GM11168 (cell line): ENCODE results near the gene PRKG1.

Experiments used
- in situ Hi-C: fragments of 300-500 bp; cut with MboI; formaldehyde crosslinking; loops from one replicate; pipeline ENCODE4 v1.12.0; 2022; ENCODE audit warnings: low sequenced_read_pairs; ENCODE audit not compliant: unreplicated experiment

The PRKG1 gene

DNA sequence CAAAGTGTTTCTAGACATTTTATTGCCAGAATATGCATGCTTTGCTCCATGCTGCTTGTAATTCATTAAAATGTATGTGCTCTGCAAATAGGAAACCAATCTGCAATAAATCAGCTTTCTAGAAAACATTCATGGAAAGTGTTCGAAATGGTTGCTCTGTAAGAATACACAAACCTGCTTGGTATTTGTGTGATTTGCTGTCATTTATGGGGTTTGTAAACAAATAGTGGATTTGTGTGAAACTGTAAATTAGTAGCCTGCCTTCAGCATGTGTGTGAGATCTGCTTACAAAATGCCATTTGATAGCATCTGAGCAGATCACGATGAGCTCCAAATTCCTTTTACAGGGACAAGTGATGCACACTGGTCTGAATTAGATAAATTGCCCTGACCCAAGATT is 844.2 kb downstream of the PRKG1 start:
- in situ Hi-C loops = no loop called here

GRCh38 chr10:51918884-51919325 is 844.6 kb downstream of the PRKG1 start:
- in situ Hi-C loops = no loop called here

- in situ Hi-C loops = no loop called here
These were observed 846.4 kb downstream of the PRKG1 start for GRCh38 chr10:51920672-51921071.

- in situ Hi-C loops = no loop called here
These were observed 850.1 kb downstream of the PRKG1 start for GRCh38 chr10:51924359-51924758.

DNA sequence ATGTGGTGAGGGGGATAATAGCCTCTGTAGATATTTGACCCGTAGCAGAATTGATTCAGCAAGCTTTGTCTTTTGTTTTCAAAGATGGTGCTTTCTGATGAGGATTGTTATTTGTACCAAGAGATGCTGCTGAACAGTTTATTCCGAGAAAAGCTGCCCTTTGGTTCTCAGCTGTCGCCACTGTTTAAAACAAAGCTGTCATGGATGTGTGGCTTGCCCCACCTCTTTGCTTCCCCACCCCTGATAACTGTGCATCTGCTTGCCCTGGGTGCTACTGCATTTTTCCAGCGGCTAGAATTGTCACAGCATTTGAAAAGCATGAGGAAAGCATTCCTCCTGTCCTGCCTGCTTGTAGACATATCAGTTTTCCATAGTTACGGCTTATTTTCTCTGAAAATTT is 852.0 kb downstream of the PRKG1 start:
- in situ Hi-C loops = no loop called here

GRCh38 chr10:51928162-51928561 is 853.9 kb downstream of the PRKG1 start:
- in situ Hi-C loops = no loop called here

DNA sequence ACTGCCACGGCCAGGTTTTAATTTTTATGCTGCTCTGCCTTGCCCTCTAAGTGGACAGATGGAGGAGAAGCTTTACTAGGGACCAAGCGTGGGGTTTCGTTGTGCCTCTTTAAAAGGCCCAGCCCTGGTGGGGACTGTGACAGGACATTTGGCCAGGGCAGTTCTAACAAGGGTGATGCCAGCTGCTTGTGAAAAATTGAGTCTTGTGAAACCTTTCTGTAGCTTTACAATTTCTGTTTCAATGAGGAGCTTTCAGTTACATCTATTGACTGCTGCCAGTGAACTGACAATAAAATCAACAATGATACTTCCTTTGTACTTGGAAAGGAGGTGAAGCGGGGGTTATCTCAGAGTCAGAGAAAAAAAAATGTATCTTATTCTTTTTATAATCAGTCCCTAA is 858.2 kb downstream of the PRKG1 start:
- in situ Hi-C loops = no loop called here

DNA sequence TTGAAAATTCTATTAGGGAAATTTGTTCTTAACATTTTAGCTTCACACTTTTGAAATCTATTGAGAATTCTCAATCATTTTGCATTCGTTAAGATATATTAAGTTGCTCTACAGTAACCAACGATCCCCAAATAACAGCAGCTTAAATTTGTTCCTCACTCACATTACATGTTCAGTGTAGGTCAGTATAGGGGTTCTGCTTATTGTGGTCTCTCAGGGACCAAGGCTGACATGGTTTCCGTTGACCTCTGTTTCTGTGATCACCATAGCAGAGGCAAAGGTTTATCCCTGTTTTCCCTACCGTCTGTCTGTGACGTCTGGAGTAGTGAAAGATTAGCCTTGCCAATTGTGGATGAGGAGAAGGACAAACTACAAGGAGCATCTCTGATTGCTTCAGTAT is 860.1 kb downstream of the PRKG1 start:
- in situ Hi-C loops = no loop called here

GRCh38 chr10:51935341-51935740 is 861.1 kb downstream of the PRKG1 start:
- in situ Hi-C loops = no loop called here

GRCh38 chr10:51937308-51938140 is 863.2 kb downstream of the PRKG1 start:
- in situ Hi-C loops = no loop called here

DNA sequence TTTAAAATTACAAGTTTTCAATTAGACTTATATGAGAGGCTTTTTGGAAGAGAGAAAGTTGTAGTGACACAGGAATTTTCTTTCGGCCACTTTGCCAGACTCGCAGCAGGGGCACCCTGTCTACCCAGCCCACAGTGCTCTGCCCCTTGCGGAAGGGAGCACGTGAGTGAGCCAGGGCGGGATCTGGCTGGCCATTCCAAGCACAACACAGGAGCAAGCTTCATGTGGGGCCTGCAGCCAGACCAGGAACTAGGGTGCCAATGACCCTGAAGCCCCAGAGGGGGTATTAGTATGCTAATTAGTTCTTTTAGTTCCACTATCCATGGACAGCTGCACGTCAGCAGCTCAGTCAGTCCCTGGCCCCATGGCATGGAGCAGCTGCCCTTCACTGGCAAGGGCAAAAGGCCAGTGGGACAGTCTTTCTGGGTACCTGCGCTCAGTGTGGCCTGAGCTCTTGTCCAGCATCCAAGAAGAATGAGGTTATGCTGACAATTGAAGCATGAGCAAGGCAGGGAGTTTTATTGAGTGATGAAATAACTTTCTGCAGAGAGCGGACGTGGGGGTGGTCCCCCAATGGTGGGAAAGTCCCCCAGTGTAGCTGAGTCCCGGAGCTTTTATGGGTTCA is 876.2 kb downstream of the PRKG1 start:
- in situ Hi-C loops = no loop called here

GRCh38 chr10:51950996-51951555 is 876.8 kb downstream of the PRKG1 start:
- in situ Hi-C loops = no loop called here

- in situ Hi-C loops = no loop called here
These were observed 877.3 kb downstream of the PRKG1 start for GRCh38 chr10:51951601-51952000.

- in situ Hi-C loops = no loop called here
These were observed 877.8 kb downstream of the PRKG1 start for GRCh38 chr10:51952056-51952455.

DNA sequence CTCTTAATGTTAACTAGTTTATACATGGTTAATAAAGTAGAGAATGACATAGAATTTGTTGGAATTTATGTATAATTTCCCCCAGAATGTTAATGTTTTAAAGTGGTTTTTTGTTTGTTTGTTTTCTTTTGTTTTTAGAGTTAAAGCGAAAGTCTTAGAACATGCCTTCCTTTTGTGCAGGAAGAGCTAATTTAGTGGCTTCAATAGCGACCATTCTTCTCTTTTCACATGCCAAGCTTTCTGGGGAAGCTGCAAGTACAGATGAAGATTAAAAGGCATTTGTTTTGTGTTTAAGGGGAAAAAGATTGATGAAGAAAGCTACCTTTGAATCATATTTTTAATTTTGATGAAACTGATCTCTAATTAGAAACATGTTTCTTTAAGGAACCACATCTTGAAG is 881.4 kb downstream of the PRKG1 start:
- in situ Hi-C loops = no loop called here

- in situ Hi-C loops = no loop called here
These were observed 882.5 kb downstream of the PRKG1 start for GRCh38 chr10:51956822-51957221.

DNA sequence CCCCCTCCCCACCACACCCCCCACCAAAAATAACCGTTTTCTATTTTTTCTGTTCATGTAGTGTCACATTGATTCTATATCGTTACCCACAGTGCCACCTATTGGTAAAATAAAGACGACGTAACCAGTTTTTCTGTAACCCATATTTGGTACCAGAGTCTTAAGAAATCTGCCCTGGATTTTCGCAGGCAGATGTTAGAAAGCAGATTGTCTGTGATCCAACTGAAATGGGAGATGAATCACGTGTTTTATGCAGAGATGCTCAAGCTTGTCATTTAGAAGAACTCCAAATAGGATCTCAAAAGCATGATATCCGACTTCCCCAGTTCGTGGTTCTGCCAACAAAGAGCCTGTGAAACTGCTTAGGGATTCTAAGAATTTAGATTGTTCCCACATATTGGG is 886.2 kb downstream of the PRKG1 start:
- in situ Hi-C loops = no loop called here

- in situ Hi-C loops = no loop called here
These were observed 887.1 kb downstream of the PRKG1 start for GRCh38 chr10:51961401-51961800.

DNA sequence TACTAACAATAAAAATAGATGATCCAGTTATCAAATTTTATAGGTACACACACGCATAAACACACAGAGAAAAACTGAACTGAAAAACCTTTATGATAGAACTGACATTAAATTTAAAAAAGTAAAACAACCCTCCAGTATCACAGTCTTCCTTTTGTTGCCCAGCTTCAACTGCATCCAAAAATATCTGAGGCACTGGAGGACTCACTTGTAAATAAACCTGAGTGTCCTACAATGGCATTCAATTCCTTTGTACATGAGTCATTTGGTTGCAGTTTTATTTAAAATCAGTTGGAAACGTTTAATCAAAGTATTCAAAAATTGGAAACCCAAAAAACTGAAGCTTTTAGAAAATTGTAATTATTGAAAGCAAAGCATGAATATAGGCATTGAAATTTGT is 890.3 kb downstream of the PRKG1 start:
- in situ Hi-C loops = no loop called here

DNA sequence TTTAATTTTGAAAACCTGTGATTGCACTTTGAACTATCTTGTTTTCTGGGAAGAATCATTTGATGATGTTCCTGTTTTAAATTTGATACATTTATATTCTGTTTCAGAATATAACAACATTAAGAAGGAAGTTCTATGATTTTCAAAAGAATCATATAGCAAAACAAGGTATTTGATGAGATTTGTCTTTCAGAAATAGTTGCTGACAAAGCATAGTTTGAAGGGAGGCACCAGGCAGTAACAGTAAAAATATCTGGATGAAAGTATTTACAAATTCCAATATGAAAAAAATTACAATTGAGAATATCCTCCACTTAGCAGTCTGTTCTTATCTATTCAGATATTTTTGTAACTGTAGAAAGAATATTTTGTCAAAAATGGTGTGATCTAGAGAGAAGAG is 891.2 kb downstream of the PRKG1 start:
- in situ Hi-C loops = no loop called here

DNA sequence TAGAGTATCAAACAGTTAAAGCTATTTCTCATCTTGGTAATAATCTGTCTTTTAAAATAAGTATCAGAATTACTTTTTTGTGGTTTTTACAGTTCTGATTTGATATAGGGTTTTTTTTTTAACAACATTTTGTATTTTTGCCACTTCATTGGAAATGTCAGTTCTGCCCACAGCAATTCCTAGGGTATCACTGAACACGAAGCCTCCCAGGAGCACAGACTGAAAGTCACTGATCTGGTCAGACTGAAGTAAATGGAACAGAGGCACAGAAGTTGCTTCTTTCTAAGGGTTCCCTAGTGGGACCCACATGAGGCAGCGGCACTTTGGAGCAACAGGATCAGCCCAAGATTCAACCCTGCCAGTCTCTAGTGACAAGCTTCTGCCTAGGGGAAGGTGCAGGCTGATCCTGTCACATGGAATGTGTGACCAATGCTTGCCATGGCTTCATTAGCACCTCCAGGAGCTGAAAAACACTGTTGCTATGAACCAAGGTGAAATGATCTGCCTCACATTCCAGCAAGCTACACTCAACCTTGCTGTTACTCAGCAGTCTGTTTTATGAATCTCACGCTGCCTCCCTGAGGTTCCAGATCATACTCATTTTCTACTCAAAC is 898.6 kb downstream of the PRKG1 start:
- in situ Hi-C loops = no loop called here
